GM18507 (cell line): ENCODE measurements around the gene TENM4.

ENCODE experiments used
- DNase-seq: peaks from one replicate; pipeline ENCODE4 v3.0.0; 2011; ENCODE audit warnings: low read depth; ENCODE audit not compliant: insufficient read length; ENCODE audit errors: extremely low spot score
- FAIRE-seq: peaks from 2 replicates; lab custom pipeline; 2011; peaks lifted over from hg19 to GRCh38; lab: Jason Lieb, UNC

Gene TENM4

GRCh38 chr11:79425463-79425862 lies 15.4 kb downstream of the TENM4 start:
- FAIRE-seq: no peak

DNA sequence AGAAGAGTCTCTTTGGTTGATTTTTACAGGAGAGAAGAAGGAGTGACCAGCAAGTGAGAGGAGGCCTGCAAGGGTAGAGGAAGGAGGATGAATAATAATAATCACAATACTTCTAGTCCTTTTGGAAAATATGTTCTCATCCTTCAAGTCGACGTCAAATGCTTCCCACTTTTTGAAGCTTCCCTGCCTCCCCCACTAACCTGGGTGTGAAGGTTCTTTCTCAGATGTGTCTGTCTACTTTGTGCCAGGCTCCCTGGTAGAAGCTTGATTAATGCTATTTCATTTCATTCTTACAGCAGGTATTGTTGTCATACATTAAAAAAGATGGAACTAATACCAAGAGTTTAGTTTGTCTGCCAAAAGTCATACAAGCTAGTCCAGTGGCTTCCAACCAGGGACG lies 17.1 kb downstream of the TENM4 start:
- DNase-seq (no peak), FAIRE-seq (no peak)

More at GRCh38 chr11:79425463-79425862, 15.4 kb downstream of the TENM4 start:
- no peak for DNase-seq

DNA sequence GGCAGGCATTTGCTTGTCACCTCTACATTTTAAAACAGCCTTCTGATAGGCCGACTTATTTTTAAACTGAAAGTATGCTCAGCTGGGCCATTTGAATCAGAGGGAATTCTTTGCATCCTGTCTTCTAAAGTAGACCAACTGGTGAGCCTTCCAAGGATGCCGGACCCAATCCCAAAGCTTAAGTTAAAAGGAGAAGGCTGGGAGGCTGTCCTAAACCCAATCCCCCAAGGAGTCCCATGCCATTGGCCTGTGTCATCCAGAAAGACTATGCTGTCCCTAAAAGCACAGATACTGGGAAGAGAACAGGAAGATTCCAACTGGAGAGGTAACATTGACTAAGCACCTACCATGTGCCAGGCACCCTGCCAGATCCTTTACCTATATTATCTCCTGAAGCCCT lies 18.0 kb downstream of the TENM4 start:
- no peak for DNase-seq
- no peak for FAIRE-seq

GRCh38 chr11:79421820-79422219 lies 19.0 kb downstream of the TENM4 start:
- FAIRE-seq (no peak), DNase-seq (no peak)

- FAIRE-seq (no peak), DNase-seq (no peak)
Observed at GRCh38 chr11:79419120-79419519, 21.7 kb downstream of the TENM4 start.

DNA sequence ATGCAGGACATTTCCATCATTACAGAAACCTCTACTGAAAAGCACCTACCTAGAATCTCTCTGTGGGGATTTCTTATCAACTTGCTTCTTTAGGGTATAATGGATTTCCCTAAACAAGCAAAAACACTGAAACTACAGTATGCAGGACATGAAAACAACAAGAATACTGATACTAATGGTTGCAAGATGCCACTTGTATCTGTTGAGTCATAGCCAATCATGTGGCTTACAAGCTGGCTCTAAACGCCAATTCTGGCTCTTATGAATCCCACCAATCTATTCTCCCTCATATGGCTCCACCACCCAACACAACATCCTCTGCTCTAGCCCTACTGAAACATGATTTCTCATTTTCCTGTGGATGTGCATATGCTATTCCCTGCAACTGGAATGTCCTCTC lies 22.6 kb downstream of the TENM4 start:
- no peak for DNase-seq
- FAIRE-seq: no peak

- no peak for DNase-seq
- FAIRE-seq: no peak
Observed at GRCh38 chr11:79417069-79417920, 23.5 kb downstream of the TENM4 start.

DNA sequence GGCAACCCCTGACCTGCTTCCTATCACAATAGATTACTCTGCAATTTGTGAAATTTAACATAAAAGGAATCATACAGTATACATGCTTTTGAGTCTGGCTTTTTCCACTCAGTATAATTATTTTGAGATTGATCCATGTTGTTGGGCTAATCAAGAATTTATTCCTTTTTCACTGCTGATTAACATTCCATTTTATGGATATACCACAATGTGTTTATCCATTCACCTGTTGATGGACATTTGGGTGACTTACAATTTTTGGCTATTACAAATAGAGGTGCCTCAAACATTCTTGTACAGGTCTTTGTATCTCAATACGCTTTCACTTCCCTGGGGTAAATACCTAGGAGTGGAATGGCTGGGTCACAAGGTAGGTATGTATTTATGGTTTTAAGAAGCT lies 24.9 kb downstream of the TENM4 start:
- DNase-seq (no peak), FAIRE-seq (no peak)

GRCh38 chr11:79415411-79415810 lies 25.4 kb downstream of the TENM4 start:
- DNase-seq: no peak
- no peak for FAIRE-seq

GRCh38 chr11:79414644-79415317 lies 26.0 kb downstream of the TENM4 start:
- FAIRE-seq: no peak

DNA sequence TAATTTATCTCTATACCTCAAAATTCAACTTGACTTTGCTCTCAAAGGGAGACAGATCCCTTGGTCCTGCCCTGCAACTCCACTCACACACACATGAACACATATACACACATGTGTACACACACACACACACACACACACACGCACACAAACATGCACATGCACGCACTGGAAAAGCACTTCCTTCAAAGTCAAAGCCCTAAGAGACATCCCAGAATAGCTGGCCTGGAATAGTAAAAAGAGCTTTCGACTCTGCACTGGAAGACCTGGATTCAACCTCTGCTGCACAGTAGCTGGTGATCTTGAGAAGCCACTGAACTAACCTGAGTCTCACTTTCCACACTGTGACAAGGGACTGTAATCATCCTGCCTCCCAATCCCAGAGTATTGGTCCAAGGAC lies 26.8 kb downstream of the TENM4 start:
- no peak for FAIRE-seq

More at GRCh38 chr11:79414644-79415317, 26.0 kb downstream of the TENM4 start:
- no peak for DNase-seq

GRCh38 chr11:79413268-79413667 lies 27.6 kb downstream of the TENM4 start:
- DNase-seq (no peak), FAIRE-seq (no peak)

More for the DNA sequence above, 26.8 kb downstream of the TENM4 start:
- DNase-seq: no peak

GRCh38 chr11:79412761-79413160 lies 28.1 kb downstream of the TENM4 start:
- FAIRE-seq: no peak
- no peak for DNase-seq

DNA sequence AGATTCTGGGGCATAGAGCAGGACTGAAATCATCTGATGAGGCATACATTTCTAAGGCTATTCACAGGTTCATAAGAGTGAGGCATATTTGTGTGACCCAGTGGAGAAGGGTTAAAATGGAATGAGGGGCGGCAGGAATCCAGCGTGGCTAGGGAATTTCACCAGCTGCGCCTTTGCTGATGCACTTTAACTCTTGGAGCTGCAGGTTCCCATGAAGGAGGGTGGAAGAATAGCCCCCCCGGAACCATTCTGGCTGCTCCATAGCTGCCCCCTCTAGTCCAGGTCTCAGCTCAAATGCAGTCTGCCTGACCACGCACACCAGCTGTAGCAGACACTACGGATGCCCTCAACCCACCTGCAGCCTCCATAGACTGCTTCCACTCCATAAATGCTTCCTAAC lies 31.5 kb downstream of the TENM4 start:
- no peak for FAIRE-seq

GRCh38 chr11:79406376-79406775 lies 34.5 kb downstream of the TENM4 start:
- DNase-seq (peak; percentile 14), FAIRE-seq (peak; percentile 60)

More for the DNA sequence above, 31.5 kb downstream of the TENM4 start:
- DNase-seq: no peak

- FAIRE-seq (no peak), DNase-seq (no peak)
Observed at GRCh38 chr11:79404806-79405205, 36.0 kb downstream of the TENM4 start.

- FAIRE-seq (no peak), DNase-seq (no peak)
Observed at GRCh38 chr11:79404325-79404724, 36.5 kb downstream of the TENM4 start.

- DNase-seq: no peak
- FAIRE-seq: no peak
Observed at GRCh38 chr11:79403839-79404238, 37.0 kb downstream of the TENM4 start.

DNA sequence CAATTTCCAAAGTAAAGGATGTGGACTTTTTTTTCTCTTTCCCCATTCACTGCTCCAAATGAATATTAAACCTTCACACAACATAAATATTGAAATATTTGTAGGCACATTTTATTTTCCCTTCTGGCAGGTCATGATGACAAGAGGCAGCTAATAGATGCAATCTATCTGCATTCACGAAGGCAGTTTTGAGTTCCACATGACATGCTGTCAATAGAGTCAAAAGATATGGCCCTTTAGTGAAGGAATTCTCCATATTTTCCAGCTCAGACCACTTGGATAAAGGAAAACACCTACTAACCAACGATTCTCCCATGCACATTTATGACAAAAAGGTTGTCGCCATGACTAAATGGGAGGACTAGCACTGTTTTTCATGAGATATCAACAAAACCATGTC lies 37.9 kb downstream of the TENM4 start:
- DNase-seq (no peak), FAIRE-seq (no peak)

- FAIRE-seq (peak; percentile 64), DNase-seq (no peak)
Observed at GRCh38 chr11:79400717-79401330, 40.0 kb downstream of the TENM4 start.
